ENCODE results near the gene SLC29A1. TPM values are rescaled to one million over a fixed set of nuclear protein-coding genes. Genes with fewer than 3 reads are reported as not detected.
"Not testable (repeated sequence)": the region's sequence is repeated elsewhere in the genome, so short reads cannot be mapped to it uniquely, and the experiment has no call there.

SLC29A1 gene
- total and polyA plus RNA-seq, 4 donors, result 19.1 to 42.7 (median 26.4) TPM

DNA sequence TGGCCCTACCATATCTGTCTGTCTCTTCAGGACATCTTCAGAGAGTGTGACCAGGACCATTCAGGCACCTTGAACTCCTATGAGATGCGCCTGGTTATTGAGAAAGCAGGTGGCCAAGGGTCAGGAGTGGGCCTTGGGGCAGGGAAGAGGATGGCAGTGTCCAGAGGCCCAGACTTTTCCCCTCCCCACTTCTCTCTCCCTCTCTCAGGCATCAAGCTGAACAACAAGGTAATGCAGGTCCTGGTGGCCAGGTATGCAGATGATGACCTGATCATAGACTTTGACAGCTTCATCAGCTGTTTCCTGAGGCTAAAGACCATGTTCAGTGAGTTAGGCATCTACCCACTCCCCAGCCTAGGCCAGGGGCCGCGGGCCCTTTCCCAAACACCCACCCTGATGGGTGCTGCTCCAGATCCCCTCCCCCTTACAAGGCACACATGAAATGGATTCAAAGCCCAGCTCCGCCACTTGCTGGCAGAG, 40.4 kb upstream of the SLC29A1 start:
- DNase-seq, result no peak
- Histone ChIP-seq H3K36me3 (ENCODE audit: control insufficient read depth in 4 of 4, insufficient read depth in 4 of 4, low read length in 4 of 4) (no peaks in the 10 kb centered on the region), H3K9ac (ENCODE audit: insufficient read depth in 1 of 2, low read length in 2 of 2) (no peak overlapping the region), H3K9me3 (ENCODE audit: control insufficient read depth in 4 of 4, insufficient read depth in 3 of 4, low read length in 3 of 4) (no peaks in the 10 kb centered on the region), H3K27ac (ENCODE audit: low read depth in 1 of 2, low read length in 1 of 2) (no peak overlapping the region), H3K4me1 (ENCODE audit: control insufficient read depth in 5 of 5, insufficient read depth in 5 of 5, low read length in 5 of 5) (peaks cover 0 to 4% (median 0%) of the 10 kb centered on the region in 5 donors), H3K4me3 (no peak overlapping the region), H3K27me3 (ENCODE audit: control insufficient read depth in 3 of 3, insufficient read depth in 3 of 3, low read length in 2 of 3) (no peaks in the 10 kb centered on the region)
- WGBS, 2 donors, result 97 to 98% methylated on average over 4 of the region's 4 CpGs
- no peak for TF ChIP-seq CTCF (IDR thresholded peaks at IDR 0.05; ENCODE audit: control extremely low read depth, extremely low read depth)
- no peak for ATAC-seq (ENCODE audit: insufficient read depth, low FRiP score)

GRCh38 chr6:44183783-44184182, 39.6 kb upstream of the SLC29A1 start:
- no peaks in the 10 kb centered on the region for H3K27me3 ChIP-seq (ENCODE audit: control insufficient read depth in 3 of 3, insufficient read depth in 3 of 3, low read length in 2 of 3)
- 82 to 83% methylated on average over 8 to 9 of the region's 9 CpGs for WGBS, 2 donors
- no peak for ATAC-seq (ENCODE audit: insufficient read depth, low FRiP score)
- no peak overlapping the region for H3K9ac ChIP-seq (ENCODE audit: insufficient read depth in 1 of 2, low read length in 2 of 2)
- H3K4me1 ChIP-seq (ENCODE audit: control insufficient read depth in 5 of 5, insufficient read depth in 5 of 5, low read length in 5 of 5), result peaks cover 0 to 4% (median 0%) of the 10 kb centered on the region in 5 donors
- DNase-seq, result no peak
- no peaks in the 10 kb centered on the region for H3K9me3 ChIP-seq (ENCODE audit: control insufficient read depth in 4 of 4, insufficient read depth in 3 of 4, low read length in 3 of 4)
- H3K4me3 ChIP-seq, result no peak overlapping the region
- no peak for TF ChIP-seq CTCF (IDR thresholded peaks at IDR 0.05; ENCODE audit: control extremely low read depth, extremely low read depth)
- H3K27ac ChIP-seq (ENCODE audit: low read depth in 1 of 2, low read length in 1 of 2), result no peak overlapping the region
- H3K36me3 ChIP-seq (ENCODE audit: control insufficient read depth in 4 of 4, insufficient read depth in 4 of 4, low read length in 4 of 4), result no peaks in the 10 kb centered on the region

GRCh38 chr6:44185356-44185755, 38.0 kb upstream of the SLC29A1 start:
- H3K27ac ChIP-seq (ENCODE audit: low read depth in 1 of 2, low read length in 1 of 2); H3K9ac ChIP-seq (ENCODE audit: insufficient read depth in 1 of 2, low read length in 2 of 2); H3K4me1 ChIP-seq (ENCODE audit: control insufficient read depth in 5 of 5, insufficient read depth in 5 of 5, low read length in 5 of 5); H3K9me3 ChIP-seq (ENCODE audit: control insufficient read depth in 4 of 4, insufficient read depth in 3 of 4, low read length in 3 of 4); DNase-seq; H3K4me3 ChIP-seq; H3K36me3 ChIP-seq (ENCODE audit: control insufficient read depth in 4 of 4, insufficient read depth in 4 of 4, low read length in 4 of 4); H3K27me3 ChIP-seq (ENCODE audit: control insufficient read depth in 3 of 3, insufficient read depth in 3 of 3, low read length in 2 of 3); ATAC-seq (ENCODE audit: insufficient read depth, low FRiP score): not testable (repeated sequence)
- 84 to 91% methylated on average over 7 of the region's 7 CpGs for WGBS, 2 donors

- Histone ChIP-seq H3K4me3 (no peak overlapping the region), H3K9me3 (ENCODE audit: control insufficient read depth in 4 of 4, insufficient read depth in 3 of 4, low read length in 3 of 4) (no peaks in the 10 kb centered on the region), H3K9ac (ENCODE audit: insufficient read depth in 1 of 2, low read length in 2 of 2) (no peak overlapping the region), H3K27ac (ENCODE audit: low read depth in 1 of 2, low read length in 1 of 2) (no peak overlapping the region), H3K36me3 (ENCODE audit: control insufficient read depth in 4 of 4, insufficient read depth in 4 of 4, low read length in 4 of 4) (no peaks in the 10 kb centered on the region), H3K27me3 (ENCODE audit: control insufficient read depth in 3 of 3, insufficient read depth in 3 of 3, low read length in 2 of 3) (no peaks in the 10 kb centered on the region), H3K4me1 (ENCODE audit: control insufficient read depth in 5 of 5, insufficient read depth in 5 of 5, low read length in 5 of 5) (peaks cover 0 to 4% (median 0%) of the 10 kb centered on the region in 5 donors)
- WGBS, 2 donors, result 32 to 37% methylated on average over 9 of the region's 9 CpGs
- ATAC-seq (ENCODE audit: insufficient read depth, low FRiP score) (no peak), DNase-seq (no peak)
- TF ChIP-seq CTCF (IDR thresholded peaks at IDR 0.05; ENCODE audit: control extremely low read depth, extremely low read depth), result no peak
Observed at GRCh38 chr6:44185953-44186634, 37.3 kb upstream of the SLC29A1 start.

Data from lung (tissue), 12 donors.